GM12878 (cell line): ENCODE data around the gene BORCS6. TPM values are rescaled to one million over a fixed set of nuclear protein-coding genes. Genes with fewer than 3 reads are reported as not detected.

ENCODE experiments used
- CHD2 ChIP-seq: IDR thresholded peaks from 2 replicates; pipeline ENCODE4 v1.6.1; 2011; ENCODE audit warnings: low read depth, low read length, improper control_type of control experiment, borderline replicate concordance
- FOS ChIP-seq: IDR thresholded peaks from 3 replicates; pipeline ENCODE4 v1.6.1; 2011; ENCODE audit warnings: borderline replicate concordance; ENCODE audit not compliant: insufficient read length; ENCODE audit errors: extremely low read depth
- FOXM1 ChIP-seq: IDR thresholded peaks from 2 replicates; pipeline ENCODE4 v1.6.1; 2012; ENCODE audit warnings: low read depth, mild to moderate bottlenecking, inconsistent platforms, low read length, moderate library complexity
- IRF5 ChIP-seq: fragments of 450-650 bp; IDR thresholded peaks from 2 replicates; pipeline ENCODE4 v1.6.1; 2017; ENCODE audit warnings: borderline replicate concordance
- KDM1A ChIP-seq: fragments of 200-600 bp; sonication (generic); IDR thresholded peaks from 2 replicates; pipeline ENCODE4 v1.6.1; 2016; ENCODE audit warnings: borderline replicate concordance
- LARP7 ChIP-seq: fragments of 450-650 bp; IDR thresholded peaks from 2 replicates; pipeline ENCODE4 v1.6.1; 2017; ENCODE audit warnings: mild to moderate bottlenecking
- NFYB ChIP-seq: IDR thresholded peaks from 2 replicates; pipeline ENCODE4 v1.6.1; 2011; ENCODE audit warnings: low read depth, mild to moderate bottlenecking, low read length, improper control_type of control experiment, moderate library complexity; ENCODE audit not compliant: insufficient read depth
- NR2C1 ChIP-seq: fragments of 450-650 bp; IDR thresholded peaks from 2 replicates; pipeline ENCODE4 v1.6.1; 2017; ENCODE audit warnings: antibody characterized with exemption, mild to moderate bottlenecking, moderate library complexity
- PBX3 ChIP-seq: IDR thresholded peaks from 2 replicates; pipeline ENCODE4 v1.6.1; 2011; ENCODE audit warnings: mild to moderate bottlenecking, low read depth, low read length, moderate library complexity; ENCODE audit not compliant: insufficient replicate concordance
- RBBP5 ChIP-seq: fragments of 200-600 bp; sonication (generic); conservative IDR thresholded peaks from 2 replicates; pipeline ENCODE4 v1.6.1; 2016
- SMAD5 ChIP-seq: IDR thresholded peaks from 2 replicates; pipeline ENCODE4 v1.6.1; 2016; ENCODE audit warnings: antibody characterized with exemption, low read depth
- SREBF2 ChIP-seq: IDR thresholded peaks from 2 replicates; pipeline ENCODE4 v1.6.1; 2012; ENCODE audit warnings: mild to moderate bottlenecking, low read length
- USF1 ChIP-seq: IDR thresholded peaks from 2 replicates; pipeline ENCODE4 v1.6.1; 2011; ENCODE audit warnings: borderline replicate concordance, low read depth, mild to moderate bottlenecking, moderate library complexity, mixed read lengths, low read length; ENCODE audit not compliant: insufficient read depth; ENCODE audit errors: extremely low read length
- USF2 ChIP-seq: IDR thresholded peaks from 2 replicates; pipeline ENCODE4 v1.6.1; 2011; ENCODE audit warnings: low read depth, low read length, improper control_type of control experiment, borderline replicate concordance
- YBX1 ChIP-seq: fragments of 450-650 bp; IDR thresholded peaks from 2 replicates; pipeline ENCODE4 v1.6.1; 2016; ENCODE audit warnings: antibody characterized with exemption
- polyA plus RNA-seq, 11 experiments: library from polyadenylated mRNA; depleted of rRNA in 4 of 11; unstranded in 6 of 11; stranded (reverse) in 5 of 11; fragments of >200 nt; fragmentation: Nextera tagmentation in 4 of 11; fragmentation: Illumina TruSeq in 1 of 11; extraction: Ambion mirVana in 4 of 11; extraction: Trizol in 1 of 11; gene quantifications; 1 replicate in 1 of 11; 2 replicates in 10 of 11; pipeline versions ENCODE4 v1.2.1 to v1.2.3, GENCODE V29; 2011 to 2016; ENCODE audit warnings: inconsistent platforms in 2 of 11, missing spikeins in 2 of 11, low read depth in 1 of 11
- total RNA-seq, 4 experiments: library from RNA; depleted of rRNA in 3 of 4; stranded (reverse); fragments of >200 nt in 3 of 4; fragmentation: Illumina TruSeq in 1 of 4; extraction: Trizol in 1 of 4; gene quantifications; 2 replicates each; pipeline versions ENCODE4 v1.2.1 to v1.2.3, GENCODE V29; 2013 to 2021

The BORCS6 gene
- total and polyA plus RNA-seq, 10 of the 15 experiments (the other 5 are each of a cell fraction or from before 2014, with no cell fraction given): 0.37 to 14.1 (median 6.7) TPM

- TF ChIP-seq USF1 (no peak), KDM1A (no peak), NR2C1 (no peak), FOS (no peak), YBX1 (no peak), IRF5 (no peak), CHD2 (peak; percentile 97), FOXM1 (no peak), SREBF2 (no peak), USF2 (no peak), NFYB (no peak), PBX3 (no peak), SMAD5 (peak; percentile 47; the same call in 1 of the 2 replicates), LARP7 (peak; percentile 45; the same call in 1 of the 2 replicates), RBBP5 (no peak)
- TF ChIP-seq, all 136 proteins: peak for 23
Measured at GRCh38 chr17:8176197-8176940, 13.6 kb downstream of the BORCS6 start, which contains the start of gene TMEM107 (continued).
